H1 (cell line): ENCODE results near the gene ABI2. TPM values are rescaled to one million over a fixed set of nuclear protein-coding genes. Genes with fewer than 3 reads are reported as not detected.

Source experiments
- CTCF ChIA-PET: fragments of 300-600 bp; sonication (Branson Sonifier 250); formaldehyde crosslinking; loops from one replicate; lab custom pipeline; 2021; ENCODE audit not compliant: partially characterized antibody; lab: Charles Lee
- POLR2A ChIA-PET: fragments of 300-600 bp; sonication (Branson Sonifier 250); formaldehyde crosslinking; loops from one replicate; lab custom pipeline; 2021; ENCODE audit warnings: inconsistent platforms; ENCODE audit not compliant: partially characterized antibody; lab: Charles Lee
- DNase-seq, 2 experiments: peaks; one replicate each; pipeline versions ENCODE4 v3.0.0 to v3.0.0-alpha.2; 2010 to 2022; ENCODE audit warnings: low spot score in 2 of 2, low read depth in 1 of 2, mixed read lengths in 1 of 2
- FAIRE-seq: peaks from 2 replicates; lab custom pipeline; 2011; peaks lifted over from hg19 to GRCh38; lab: Jason Lieb, UNC
- H2AFZ ChIP-seq: 2 replicates; pipeline ENCODE4 v1.8.1; 2012; ENCODE audit warnings: low read length, inconsistent platforms
- H2AK5ac ChIP-seq: 2 replicates; pipeline ENCODE4 v1.6.1; 2013; ENCODE audit warnings: low read depth, low read length
- H2BK120ac ChIP-seq: replicated peaks from 2 replicates; pipeline ENCODE3; 2013; ENCODE audit warnings: low read depth, low read length, inconsistent platforms
- H2BK12ac ChIP-seq: 2 replicates; pipeline ENCODE4 v1.6.1; 2013; ENCODE audit warnings: low read depth, low read length
- H2BK15ac ChIP-seq: 2 replicates; pipeline ENCODE4 v1.6.1; 2013; ENCODE audit warnings: low read length
- H2BK20ac ChIP-seq: 2 replicates; pipeline ENCODE4 v1.6.1; 2013; ENCODE audit warnings: low read length
- H2BK5ac ChIP-seq: 2 replicates; pipeline ENCODE4 v1.6.1; 2013; ENCODE audit warnings: low read depth, low read length
- H3K14ac ChIP-seq: 2 replicates; pipeline ENCODE4 v1.6.1; 2013; ENCODE audit warnings: inconsistent platforms; ENCODE audit not compliant: insufficient read length
- H3K18ac ChIP-seq: 2 replicates; pipeline ENCODE4 v1.6.1; 2013; ENCODE audit warnings: low read length; ENCODE audit errors: extremely low read depth
- H3K23ac ChIP-seq: 2 replicates; pipeline ENCODE4 v1.6.1; 2013; ENCODE audit warnings: inconsistent platforms; ENCODE audit not compliant: insufficient read length
- H3K23me2 ChIP-seq: 2 replicates; pipeline ENCODE4 v1.6.1; 2013; ENCODE audit warnings: low read depth, low read length
- H3K27ac ChIP-seq: 2 replicates; pipeline ENCODE4 v1.6.1; 2011; ENCODE audit warnings: low read depth, low read length, inconsistent platforms
- H3K27me3 ChIP-seq, 4 experiments: replicated peaks in 1 of 4; 1 replicate in 1 of 4; 2 replicates in 3 of 4; pipeline versions ENCODE4 v1.6.1 to v1.8.1; 2011 to 2013; ENCODE audit warnings: low read length in 3 of 4, mild to moderate bottlenecking in 3 of 4, inconsistent platforms in 2 of 4, mixed read lengths in 2 of 4, moderate library complexity in 1 of 4; ENCODE audit not compliant: control insufficient read depth in 3 of 4, insufficient read depth in 3 of 4; ENCODE audit errors: extremely low read depth in 1 of 4
- H3K36me3 ChIP-seq, 4 experiments: 2 replicates each; pipeline versions ENCODE4 v1.6.1 to v1.8.1; 2011 to 2013; ENCODE audit warnings: mild to moderate bottlenecking in 4 of 4, low read length in 3 of 4, moderate library complexity in 2 of 4, control low read depth in 1 of 4, inconsistent platforms in 1 of 4; ENCODE audit not compliant: insufficient read depth in 4 of 4, control insufficient read depth in 2 of 4
- H3K4ac ChIP-seq: replicated peaks from 2 replicates; pipeline ENCODE3; 2013; ENCODE audit warnings: low read length, low read depth, mixed read lengths, inconsistent platforms; ENCODE audit not compliant: insufficient read length
- H3K4me1 ChIP-seq, 4 experiments: replicated peaks in 1 of 4; 1 replicate in 1 of 4; 2 replicates in 3 of 4; pipeline versions ENCODE4 v1.6.1 to v1.8.1; 2011 to 2013; ENCODE audit warnings: low read length in 3 of 4, inconsistent platforms in 2 of 4, mixed read lengths in 1 of 4; ENCODE audit not compliant: insufficient read depth in 4 of 4, control insufficient read depth in 3 of 4
- H3K4me2 ChIP-seq, 2 experiments: 2 replicates each; pipeline versions ENCODE4 v1.6.1 to v1.8.1; 2011 to 2013; ENCODE audit warnings: low read depth in 2 of 2, low read length in 2 of 2, control low read depth in 1 of 2, inconsistent platforms in 1 of 2, mild to moderate bottlenecking in 1 of 2; ENCODE audit not compliant: insufficient read depth in 1 of 2
- H3K4me3 ChIP-seq, 4 experiments: fragments of 200-600, 300-600 bp in 1 of 4; sonication (generic), shearing (Covaris generic), sonication (Bioruptor Twin) in 1 of 4; 2 replicates each; pipeline versions ENCODE4 v1.5.1 to v1.8.1; 2011 to 2016; ENCODE audit warnings: low read length in 4 of 4, low read depth in 3 of 4, control low read depth in 2 of 4, inconsistent platforms in 2 of 4, mild to moderate bottlenecking in 2 of 4, mixed read lengths in 1 of 4, moderate library complexity in 1 of 4; ENCODE audit not compliant: insufficient read depth in 2 of 4; ENCODE audit errors: extremely low read depth in 1 of 4
- H3K56ac ChIP-seq: replicated peaks from 2 replicates; pipeline ENCODE3; 2013; ENCODE audit warnings: low read depth, mild to moderate bottlenecking, mixed read lengths, low read length, inconsistent platforms; ENCODE audit not compliant: insufficient read length
- H3K79me1 ChIP-seq: 2 replicates; pipeline ENCODE4 v1.6.1; 2013; ENCODE audit warnings: low read depth, low read length, control low read depth
- H3K79me2 ChIP-seq, 2 experiments: 2 replicates each; pipeline versions ENCODE4 v1.6.1 to v1.8.1; 2012 to 2013; ENCODE audit warnings: low read length in 2 of 2, mild to moderate bottlenecking in 2 of 2, inconsistent platforms in 1 of 2; ENCODE audit not compliant: insufficient read depth in 2 of 2, control insufficient read depth in 1 of 2
- H3K9ac ChIP-seq, 4 experiments: replicated peaks in 1 of 4; 1 replicate in 1 of 4; 2 replicates in 3 of 4; pipeline versions ENCODE4 v1.6.1 to v1.8.1; 2011 to 2013; ENCODE audit warnings: low read depth in 3 of 4, low read length in 3 of 4, control low read depth in 2 of 4, mild to moderate bottlenecking in 2 of 4, moderate library complexity in 2 of 4, inconsistent platforms in 1 of 4; ENCODE audit errors: extremely low read depth in 1 of 4
- H3K9me3 ChIP-seq, 2 experiments: 2 replicates each; pipeline versions ENCODE4 v1.6.1 to v1.8.1; 2012 to 2013; ENCODE audit warnings: mild to moderate bottlenecking in 2 of 2, moderate library complexity in 2 of 2, control low read depth in 1 of 2, inconsistent platforms in 1 of 2, low read depth in 1 of 2, low read length in 1 of 2, mixed read lengths in 1 of 2; ENCODE audit not compliant: insufficient read depth in 2 of 2
- H4K20me1 ChIP-seq, 2 experiments: replicated peaks in 1 of 2; 2 replicates each; pipeline versions ENCODE3 to v1.8.1; 2011 to 2013; ENCODE audit warnings: inconsistent platforms in 2 of 2, low read length in 2 of 2, mild to moderate bottlenecking in 1 of 2; ENCODE audit not compliant: insufficient read depth in 2 of 2, control insufficient read depth in 1 of 2
- H4K5ac ChIP-seq: 2 replicates; pipeline ENCODE4 v1.6.1; 2013; ENCODE audit warnings: low read length, low read depth, mixed read lengths, inconsistent platforms; ENCODE audit not compliant: insufficient read length
- H4K8ac ChIP-seq: 2 replicates; pipeline ENCODE4 v1.8.0; 2013; ENCODE audit warnings: mild to moderate bottlenecking, moderate library complexity, low read length, inconsistent platforms; ENCODE audit not compliant: insufficient read depth; ENCODE audit errors: extremely low read depth
- H4K91ac ChIP-seq: replicated peaks from 2 replicates; pipeline ENCODE3; 2013; ENCODE audit warnings: low read length, mixed read lengths, inconsistent platforms; ENCODE audit not compliant: insufficient read length
- ASH2L ChIP-seq: fragments of 200-600, 300-600 bp; sonication (generic); IDR thresholded peaks from one replicate; pipeline ENCODE4 v1.7.1; 2017; ENCODE audit warnings: low read length
- ATF3 ChIP-seq: IDR thresholded peaks from 2 replicates; pipeline ENCODE4 v1.6.1; 2011; ENCODE audit warnings: low read depth, mild to moderate bottlenecking, low read length; ENCODE audit not compliant: insufficient read depth
- BCL11A ChIP-seq, 2 experiments: IDR thresholded peaks; one replicate each; pipeline ENCODE4 v1.6.1; 2011; ENCODE audit warnings: low read depth in 2 of 2, low read length in 2 of 2, mild to moderate bottlenecking in 2 of 2
- BRCA1 ChIP-seq: IDR thresholded peaks from 2 replicates; pipeline ENCODE4 v1.6.1; 2012; ENCODE audit warnings: low read depth, low read length, improper control_type of control experiment
- CEBPB ChIP-seq: IDR thresholded peaks from 2 replicates; pipeline ENCODE4 v1.6.1; 2012; ENCODE audit warnings: low read depth, low read length
- CTBP2 ChIP-seq: IDR thresholded peaks from 2 replicates; pipeline ENCODE4 v1.7.0; 2011; ENCODE audit warnings: borderline replicate concordance, mild to moderate bottlenecking, moderate library complexity, mixed read lengths, low read length; ENCODE audit not compliant: insufficient read depth, insufficient read length
- EGR1 ChIP-seq: IDR thresholded peaks from 2 replicates; pipeline ENCODE4 v1.6.1; 2011; ENCODE audit warnings: low read depth, low read length, borderline replicate concordance
- JUN ChIP-seq: IDR thresholded peaks from 2 replicates; pipeline ENCODE4 v1.6.1; 2011; ENCODE audit warnings: low read depth, mild to moderate bottlenecking, improper control_type of control experiment, low read length
- SAP30 ChIP-seq: fragments of 300-600 bp; sonication (generic); IDR thresholded peaks from 2 replicates; pipeline ENCODE4 v1.7.1; 2012; ENCODE audit warnings: low read length, moderate library complexity, mild to moderate bottlenecking, inconsistent platforms; ENCODE audit not compliant: insufficient read depth, insufficient replicate concordance
- SIN3A ChIP-seq, 2 experiments: IDR thresholded peaks in 1 of 2; conservative IDR thresholded peaks in 1 of 2; 2 replicates each; pipeline ENCODE4 v1.6.1; 2011 to 2012; ENCODE audit warnings: low read length in 2 of 2, improper control_type of control experiment in 1 of 2, low read depth in 1 of 2, mild to moderate bottlenecking in 1 of 2
- SUZ12 ChIP-seq: fragments of 200-600 bp; sonication (generic); IDR thresholded peaks from 2 replicates; pipeline ENCODE4 v1.6.1; 2012; ENCODE audit warnings: mild to moderate bottlenecking, inconsistent platforms, low read length, moderate library complexity, mixed read lengths
- YY1 ChIP-seq: IDR thresholded peaks from 2 replicates; pipeline ENCODE4 v1.6.1; 2011; ENCODE audit warnings: low read depth, mild to moderate bottlenecking, low read length
- ZNF274 ChIP-seq: IDR thresholded peaks from 2 replicates; pipeline ENCODE4 v1.7.0; 2012; ENCODE audit warnings: low read length, borderline replicate concordance; ENCODE audit errors: extremely low read depth
- WGBS, 2 experiments: shearing (Covaris generic) in 1 of 2; methylation state at CpG; one replicate each; pipeline versions ENCODE4 v1.1.6 to v1.1.7; 2013 to 2015; ENCODE audit warnings: low lambda C conversion rate in 2 of 2, mixed read lengths in 2 of 2, inconsistent platforms in 1 of 2, low coverage in 1 of 2, missing lambda C conversion rate in 1 of 2; ENCODE audit not compliant: insufficient replicate concordance in 2 of 2, insufficient coverage in 1 of 2, insufficient read length in 1 of 2; ENCODE audit errors: extremely low coverage in 1 of 2, missing lambda C conversion rate in 1 of 2; 5-methylcytosine and 5-hydroxymethylcytosine counted together
- polyA plus RNA-seq, 7 experiments: library from polyadenylated mRNA; depleted of rRNA in 3 of 7; stranded (reverse) in 5 of 7; unstranded in 2 of 7; fragments of >200 nt in 5 of 7; fragments of 200-250 nt in 2 of 7; gene quantifications; 1 replicate in 5 of 7; 2 replicates in 1 of 7; 4 replicates in 1 of 7; pipeline versions ENCODE4 v1.2.1 to v1.2.3, GENCODE V29; 2011 to 2013; ENCODE audit warnings: missing spikeins in 2 of 7, mixed read lengths in 2 of 7
- total RNA-seq: library from RNA; stranded (reverse); fragmentation: NEBNext Ultra II Directional; extraction: Animal tissue kit (Norgen Biotek cat#: 25700); gene quantifications from 2 replicates; pipeline ENCODE4 v1.2.1, GENCODE V29; 2021

Gene ABI2
- total and polyA plus RNA-seq, 2 of the 8 experiments (the other 6 are each of a cell fraction or from before 2014, with no cell fraction given): 62.3 to 118 TPM

GRCh38 chr2:203347375-203347774 lies 19.2 kb downstream of the ABI2 start:
- 93% methylated on average over 4 of the region's 4 CpGs; no CpG with 5 or more reads in 1 of the 2 experiments for WGBS, 2 experiments
- Histone ChIP-seq H3K4me3 (no peak overlapping the region), H2BK15ac (no peak overlapping the region), H3K79me1 (0 out of 2 replicates have a peak, but pooled peaks cover 2% of the 10 kb centered on the region), H2BK120ac (no peak overlapping the region), H2BK5ac (no peak overlapping the region), H3K23me2 (no peaks in the 10 kb centered on the region), H3K4ac (no peak overlapping the region), H2BK20ac (no peak overlapping the region), H3K36me3 (peaks cover 0 to 6% (median 2%) of the 10 kb centered on the region in 4 experiments; a peak in 4 of 8 replicates), H3K18ac (no peak overlapping the region), H3K27ac (no peak overlapping the region), H3K14ac (no peak overlapping the region), H2BK12ac (no peak overlapping the region), H3K23ac (no peak overlapping the region), H3K4me1 (0 out of 7 replicates have a peak, but pooled peaks cover 0 to 2% (median 0%) of the 10 kb centered on the region in 4 experiments), H3K4me2 (no peak overlapping the region), H3K56ac (no peak overlapping the region), H2AFZ (no peak overlapping the region), H3K9ac (no peak overlapping the region), H4K91ac (no peak overlapping the region), H2AK5ac (no peak overlapping the region), H4K8ac (no peak overlapping the region), H4K5ac (no peak overlapping the region), H3K9me3 (no peaks in the 10 kb centered on the region), H4K20me1 (peaks cover 2 to 6% of the 10 kb centered on the region in 2 experiments), H3K79me2 (peaks cover 6 to 93% of the 10 kb centered on the region in 2 experiments), H3K27me3 (no peaks in the 10 kb centered on the region)
- FAIRE-seq (no peak), DNase-seq (no peak)
- ChIA-PET CTCF (interaction anchor here (1.1 kb wide), 1 partner anchor 48 kb away, joined by 3 read pairs; no protein-coding TSS in a partner anchor), POLR2A (interaction anchor here (0.6 kb wide), 1 partner anchor 88 kb away, joined by 3 read pairs; no protein-coding TSS in a partner anchor)
- TF ChIP-seq JUN (no peak), ATF3 (no peak), BCL11A (IDR thresholded peaks at IDR 0.05; ENCODE audit: low read depth in 2 of 2, low read length in 2 of 2) (no peak), ASH2L (no peak), ZNF274 (no peak), CEBPB (no peak), SAP30 (no peak), EGR1 (no peak), CTBP2 (no peak), BRCA1 (no peak), SUZ12 (no peak), YY1 (no peak), SIN3A (conservative IDR thresholded peaks at IDR 0.05 in 1 of 2, IDR thresholded peaks at IDR 0.05 in 1 of 2; ENCODE audit: low read depth in 1 of 2, low read length in 2 of 2) (no peak)
